DND-41 (cell line): ENCODE data around the gene DDX4.

ENCODE experiments used
- ATAC-seq: fragments of 200-7000 bp; cut with Tn5 transposase; 3 replicates; pipeline ENCODE4 v1.9.1; 2021; ENCODE audit warnings: low read depth; ENCODE audit not compliant: insufficient read depth
- DNase-seq: peaks from one replicate; pipeline ENCODE4 v3.0.0-alpha.2; 2020
- H2AFZ ChIP-seq: 2 replicates; pipeline ENCODE4 v1.6.0; 2012; ENCODE audit warnings: low read depth, low read length
- H3K27ac ChIP-seq: 2 replicates; pipeline ENCODE4 v1.5.1; 2012; ENCODE audit warnings: low read length, inconsistent platforms
- H3K27me3 ChIP-seq: fragments of 200-600 bp; sonication (generic); 2 replicates; pipeline ENCODE4 v1.6.0; 2012; ENCODE audit warnings: low read length, mild to moderate bottlenecking, inconsistent platforms; ENCODE audit not compliant: insufficient read depth, poor library complexity
- H3K36me3 ChIP-seq: 2 replicates; pipeline ENCODE4 v1.5.1; 2012; ENCODE audit warnings: low read length, inconsistent platforms; ENCODE audit not compliant: insufficient read depth
- H3K4me1 ChIP-seq: 2 replicates; pipeline ENCODE4 v1.5.1; 2012; ENCODE audit warnings: mild to moderate bottlenecking, low read length; ENCODE audit not compliant: insufficient read depth
- H3K4me2 ChIP-seq: 2 replicates; pipeline ENCODE4 v1.6.0; 2012; ENCODE audit warnings: mild to moderate bottlenecking, moderate library complexity, low read length, inconsistent platforms; ENCODE audit not compliant: insufficient read depth
- H3K4me3 ChIP-seq, 2 experiments: fragments of 200-600 bp in 1 of 2; shearing (Covaris generic) in 1 of 2; 2 replicates each; pipeline ENCODE4 v1.5.1; 2012 to 2016; ENCODE audit warnings: inconsistent platforms in 2 of 2, low read length in 2 of 2, mild to moderate bottlenecking in 2 of 2, low read depth in 1 of 2, moderate library complexity in 1 of 2
- H3K79me2 ChIP-seq: 2 replicates; pipeline ENCODE4 v1.6.0; 2012; ENCODE audit warnings: low read length, inconsistent platforms; ENCODE audit not compliant: insufficient read depth
- H3K9ac ChIP-seq: 2 replicates; pipeline ENCODE4 v1.6.0; 2012; ENCODE audit warnings: low read depth, mild to moderate bottlenecking, inconsistent platforms, low read length, moderate library complexity
- H3K9me3 ChIP-seq: 2 replicates; pipeline ENCODE4 v1.5.1; 2012; ENCODE audit warnings: low read length, moderate library complexity, mild to moderate bottlenecking, inconsistent platforms; ENCODE audit not compliant: insufficient read depth, severe bottlenecking
- H4K20me1 ChIP-seq: 2 replicates; pipeline ENCODE4 v1.6.0; 2012; ENCODE audit warnings: low read length; ENCODE audit not compliant: insufficient read depth
- CTCF ChIP-seq: IDR thresholded peaks from 2 replicates; pipeline ENCODE4 v1.5.1; 2012; ENCODE audit warnings: borderline replicate concordance, low read length, moderate library complexity, mild to moderate bottlenecking; ENCODE audit not compliant: poor library complexity, severe bottlenecking; ENCODE audit errors: extremely low read depth
- EZH2 ChIP-seq: IDR thresholded peaks from 3 replicates; pipeline ENCODE4 v1.6.1; 2012; ENCODE audit warnings: borderline replicate concordance, low read depth, mild to moderate bottlenecking, moderate library complexity, low read length, inconsistent platforms; ENCODE audit not compliant: severe bottlenecking

Gene DDX4

DNA sequence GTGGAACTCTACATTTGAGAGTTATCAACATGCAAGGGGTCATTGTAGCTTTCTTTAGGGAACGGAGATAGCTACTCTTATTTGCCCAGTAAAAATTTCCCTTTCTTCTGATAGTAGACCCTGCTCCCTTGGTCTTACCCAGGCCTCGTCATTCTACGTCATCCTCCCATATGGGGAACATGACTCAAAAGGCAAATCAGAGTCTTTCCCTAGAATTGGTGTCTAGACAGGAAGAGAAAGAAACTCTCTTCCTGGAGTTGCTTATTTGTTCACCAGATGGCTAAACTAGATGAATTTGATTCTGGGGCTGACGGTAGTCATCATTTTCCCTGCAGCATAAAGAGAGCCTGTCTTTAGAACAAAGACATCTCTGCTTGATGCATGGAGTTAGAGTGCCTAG lies 13.6 kb upstream of the DDX4 start:
- H2AFZ ChIP-seq = no peak overlapping the region
- H3K4me3 ChIP-seq = no peak overlapping the region
- H4K20me1 ChIP-seq = no peaks in the 10 kb centered on the region
- ATAC-seq (no peak), DNase-seq (no peak)
- H3K9me3 ChIP-seq = no peaks in the 10 kb centered on the region
- no peaks in the 10 kb centered on the region for H3K36me3 ChIP-seq
- no peaks in the 10 kb centered on the region for H3K79me2 ChIP-seq
- H3K4me2 ChIP-seq = no peak overlapping the region
- no peak overlapping the region for H3K9ac ChIP-seq
- no peaks in the 10 kb centered on the region for H3K4me1 ChIP-seq
- no peak overlapping the region for H3K27ac ChIP-seq
- no peaks in the 10 kb centered on the region for H3K27me3 ChIP-seq
- TF ChIP-seq EZH2 = no peak

- TF ChIP-seq CTCF (no peak), EZH2 (no peak)
- H2AFZ ChIP-seq = no peak overlapping the region
- ATAC-seq (no peak), DNase-seq (no peak)
- no peaks in the 10 kb centered on the region for H3K79me2 ChIP-seq
- H3K9ac ChIP-seq = no peak overlapping the region
- H3K4me2 ChIP-seq = no peak overlapping the region
- no peak overlapping the region for H3K4me3 ChIP-seq
- no peaks in the 10 kb centered on the region for H4K20me1 ChIP-seq
- H3K9me3 ChIP-seq = no peaks in the 10 kb centered on the region
- H3K27me3 ChIP-seq = no peaks in the 10 kb centered on the region
- no peaks in the 10 kb centered on the region for H3K4me1 ChIP-seq
- H3K27ac ChIP-seq = no peak overlapping the region
- H3K36me3 ChIP-seq = no peaks in the 10 kb centered on the region
Measured at GRCh38 chr5:55731848-55732247, 6.0 kb upstream of the DDX4 start.

GRCh38 chr5:55732585-55732984 lies 5.3 kb upstream of the DDX4 start:
- Histone ChIP-seq H3K27ac (no peak overlapping the region), H2AFZ (no peak overlapping the region), H3K9ac (no peak overlapping the region), H3K36me3 (no peaks in the 10 kb centered on the region), H3K4me2 (no peak overlapping the region), H3K9me3 (no peaks in the 10 kb centered on the region), H4K20me1 (no peaks in the 10 kb centered on the region), H3K4me1 (no peaks in the 10 kb centered on the region), H3K79me2 (no peaks in the 10 kb centered on the region), H3K27me3 (no peaks in the 10 kb centered on the region), H3K4me3 (no peak overlapping the region)
- no peak for ATAC-seq
- no peak for DNase-seq
- no peak for TF ChIP-seq CTCF
- no peak for TF ChIP-seq EZH2

DNA sequence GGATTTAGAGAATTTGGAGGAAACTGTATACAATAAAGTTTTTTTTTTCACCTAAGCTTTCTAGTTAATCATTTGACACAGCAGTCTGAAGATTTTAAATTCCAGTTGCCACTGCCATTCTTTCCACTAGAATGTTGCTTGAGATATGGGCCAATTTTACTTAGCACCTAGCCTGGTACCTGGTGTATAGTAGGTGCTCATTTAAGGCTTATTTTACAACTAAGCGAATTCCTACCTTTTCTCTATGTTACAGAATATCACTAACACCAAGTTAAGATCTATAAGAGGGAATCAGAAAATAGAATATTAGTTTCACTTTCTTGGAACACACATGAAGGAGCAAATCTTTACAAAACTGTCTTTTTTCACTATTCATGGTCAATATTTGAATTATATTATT lies 3.2 kb upstream of the DDX4 start:
- Histone ChIP-seq H3K4me1 (no peaks in the 10 kb centered on the region), H3K4me2 (no peak overlapping the region), H3K36me3 (no peaks in the 10 kb centered on the region), H3K9ac (no peak overlapping the region), H4K20me1 (no peaks in the 10 kb centered on the region), H2AFZ (no peak overlapping the region), H3K79me2 (no peaks in the 10 kb centered on the region), H3K27ac (no peak overlapping the region), H3K27me3 (no peaks in the 10 kb centered on the region), H3K9me3 (no peaks in the 10 kb centered on the region), H3K4me3 (no peak overlapping the region)
- DNase-seq (no peak), ATAC-seq (no peak)
- TF ChIP-seq CTCF = no peak
- TF ChIP-seq EZH2 = no peak
